VCaP (cell line): ENCODE measurements around the gene FLNA.

Source experiments
- H3K27ac ChIP-seq: fragments of 450-650 bp; 2 replicates; pipeline ENCODE4 v1.5.1; 2017
- TF ChIP-seq, protein P1 (sequence below): fragments of 450-650 bp; conservative IDR thresholded peaks from 2 replicates; pipeline ENCODE4 v1.5.1; 2017; ENCODE audit warnings: mild to moderate bottlenecking, moderate library complexity

FLNA gene

DNA sequence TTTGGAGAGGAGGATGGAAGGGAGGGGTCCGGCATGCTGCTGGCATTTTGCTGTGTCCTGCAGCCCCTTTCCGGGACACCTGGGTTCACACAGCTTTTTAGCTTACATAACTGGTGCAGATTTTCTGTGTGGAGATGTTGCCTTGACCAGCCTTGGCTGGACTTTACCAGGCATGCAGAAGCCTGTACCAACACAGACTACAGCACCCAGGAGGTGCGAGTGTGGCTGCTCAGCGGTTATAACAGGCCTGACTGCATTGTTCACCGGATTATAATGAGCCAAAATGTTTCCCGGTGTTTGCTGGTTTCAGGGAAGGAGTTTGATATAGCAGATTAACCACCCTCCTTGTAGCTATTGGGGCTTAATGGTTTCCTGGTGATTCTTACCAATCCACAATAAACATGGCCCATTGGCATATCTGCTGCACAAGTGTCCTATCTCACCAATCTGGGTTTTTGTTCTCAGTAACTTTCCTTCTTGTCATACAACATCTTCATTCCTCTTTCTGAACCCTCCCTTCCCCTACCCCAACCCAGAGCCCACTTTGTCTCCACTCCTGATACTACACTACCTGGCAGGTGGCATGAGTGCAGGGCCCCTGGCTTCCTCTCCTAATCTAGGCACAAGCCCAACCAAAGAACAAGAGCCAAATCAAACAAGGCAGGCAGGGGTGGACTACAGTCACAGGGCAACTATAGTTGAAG, 27.6 kb upstream of the FLNA start:
- peak overlapping the region; percentile 97 for H3K27ac ChIP-seq
- TF ChIP-seq, protein P1, sequence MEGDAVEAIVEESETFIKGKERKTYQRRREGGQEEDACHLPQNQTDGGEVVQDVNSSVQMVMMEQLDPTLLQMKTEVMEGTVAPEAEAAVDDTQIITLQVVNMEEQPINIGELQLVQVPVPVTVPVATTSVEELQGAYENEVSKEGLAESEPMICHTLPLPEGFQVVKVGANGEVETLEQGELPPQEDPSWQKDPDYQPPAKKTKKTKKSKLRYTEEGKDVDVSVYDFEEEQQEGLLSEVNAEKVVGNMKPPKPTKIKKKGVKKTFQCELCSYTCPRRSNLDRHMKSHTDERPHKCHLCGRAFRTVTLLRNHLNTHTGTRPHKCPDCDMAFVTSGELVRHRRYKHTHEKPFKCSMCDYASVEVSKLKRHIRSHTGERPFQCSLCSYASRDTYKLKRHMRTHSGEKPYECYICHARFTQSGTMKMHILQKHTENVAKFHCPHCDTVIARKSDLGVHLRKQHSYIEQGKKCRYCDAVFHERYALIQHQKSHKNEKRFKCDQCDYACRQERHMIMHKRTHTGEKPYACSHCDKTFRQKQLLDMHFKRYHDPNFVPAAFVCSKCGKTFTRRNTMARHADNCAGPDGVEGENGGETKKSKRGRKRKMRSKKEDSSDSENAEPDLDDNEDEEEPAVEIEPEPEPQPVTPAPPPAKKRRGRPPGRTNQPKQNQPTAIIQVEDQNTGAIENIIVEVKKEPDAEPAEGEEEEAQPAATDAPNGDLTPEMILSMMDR, result no peak

DNA sequence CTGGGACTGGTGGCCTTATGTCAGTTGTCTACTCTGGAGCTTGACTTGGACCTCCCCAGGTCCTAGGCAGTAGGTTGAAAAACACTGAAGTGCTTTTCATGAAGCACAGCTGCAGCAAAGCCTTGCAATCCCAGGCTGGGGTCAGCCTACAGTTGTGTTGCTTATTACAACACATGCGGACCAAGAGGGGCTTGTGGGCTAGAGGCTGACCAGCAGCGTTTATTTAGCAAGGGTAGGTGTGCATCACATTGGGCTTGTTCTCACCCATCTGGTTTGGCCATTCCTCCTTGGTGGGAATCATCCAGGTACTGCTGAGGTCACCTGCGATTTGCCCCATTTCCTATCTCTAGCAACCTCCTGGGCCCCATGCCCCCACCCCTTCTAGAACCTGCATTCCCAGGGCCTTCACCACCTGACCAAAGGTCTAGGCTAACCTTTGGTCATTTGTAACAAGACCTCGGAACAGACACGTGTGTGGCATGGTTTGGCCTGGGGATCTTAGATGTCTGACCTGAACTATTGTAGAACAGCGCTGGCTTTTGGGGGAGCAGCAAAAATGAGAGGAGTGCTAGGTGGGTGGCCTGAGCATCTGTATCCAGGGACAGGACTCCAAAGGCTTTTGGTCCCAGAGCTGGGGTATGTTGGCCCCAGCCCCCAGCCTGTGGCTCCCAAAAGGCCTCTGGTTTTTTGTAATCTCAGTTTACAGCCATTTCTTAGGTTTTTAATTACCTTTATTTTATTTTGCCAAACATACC, 26.8 kb upstream of the FLNA start:
- peak overlapping the region; percentile 97 for H3K27ac ChIP-seq
- TF ChIP-seq, protein P1, result no peak

DNA sequence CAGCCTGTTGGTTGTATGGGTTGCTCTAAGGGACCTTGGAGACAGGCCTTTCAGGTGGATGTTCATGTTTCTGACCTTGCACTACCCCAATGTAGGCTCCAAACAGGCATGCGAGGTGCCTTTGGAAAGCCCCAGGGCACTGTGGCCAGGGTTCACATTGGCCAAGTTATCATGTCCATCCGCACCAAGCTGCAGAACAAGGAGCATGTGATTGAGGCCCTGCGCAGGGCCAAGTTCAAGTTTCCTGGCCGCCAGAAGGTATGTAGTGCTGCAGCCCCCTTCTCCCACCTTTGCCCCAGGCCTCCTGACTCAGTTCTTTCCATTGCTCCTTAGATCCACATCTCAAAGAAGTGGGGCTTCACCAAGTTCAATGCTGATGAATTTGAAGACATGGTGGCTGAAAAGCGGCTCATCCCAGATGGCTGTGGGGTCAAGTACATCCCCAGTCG, 26.0 kb upstream of the FLNA start:
- H3K27ac ChIP-seq, result peak overlapping the region; percentile 97

DNA sequence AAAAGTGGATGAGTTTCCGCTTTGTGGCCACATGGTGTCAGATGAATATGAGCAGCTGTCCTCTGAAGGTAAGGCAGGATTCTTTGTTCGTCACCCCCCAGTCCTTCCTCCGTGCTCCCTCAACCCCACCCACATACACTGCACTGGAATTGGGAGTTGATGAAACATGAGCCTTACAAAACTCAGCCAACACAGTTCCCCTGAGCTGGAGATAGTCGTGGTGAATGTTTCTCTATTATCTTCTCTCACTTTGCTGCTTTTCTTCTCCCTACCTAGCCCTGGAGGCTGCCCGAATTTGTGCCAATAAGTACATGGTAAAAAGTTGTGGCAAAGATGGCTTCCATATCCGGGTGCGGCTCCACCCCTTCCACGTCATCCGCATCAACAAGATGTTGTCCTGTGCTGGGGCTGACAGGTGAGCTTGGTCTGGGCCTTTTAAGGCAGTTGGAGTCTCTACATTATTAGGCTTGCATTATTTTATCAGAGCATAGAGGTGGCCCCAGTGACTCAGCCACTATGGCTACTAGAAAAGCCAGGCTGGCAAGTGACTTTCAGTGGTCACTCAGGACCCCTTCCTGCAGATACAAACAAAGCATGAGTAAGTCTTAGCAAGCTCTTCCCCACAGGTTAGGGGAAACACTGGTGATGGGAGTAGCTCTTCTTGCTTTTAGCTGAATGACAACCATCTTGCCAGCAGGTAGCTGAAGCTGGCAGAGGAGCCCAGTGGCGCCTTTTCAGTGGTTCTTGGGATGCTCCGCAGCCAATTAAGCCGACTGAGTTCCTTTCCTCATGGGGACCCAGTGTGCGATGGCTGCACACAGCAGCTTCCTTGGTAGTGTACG, 25.3 kb upstream of the FLNA start:
- TF ChIP-seq, protein P1, result no peak
- peak overlapping the region; percentile 97 for H3K27ac ChIP-seq

DNA sequence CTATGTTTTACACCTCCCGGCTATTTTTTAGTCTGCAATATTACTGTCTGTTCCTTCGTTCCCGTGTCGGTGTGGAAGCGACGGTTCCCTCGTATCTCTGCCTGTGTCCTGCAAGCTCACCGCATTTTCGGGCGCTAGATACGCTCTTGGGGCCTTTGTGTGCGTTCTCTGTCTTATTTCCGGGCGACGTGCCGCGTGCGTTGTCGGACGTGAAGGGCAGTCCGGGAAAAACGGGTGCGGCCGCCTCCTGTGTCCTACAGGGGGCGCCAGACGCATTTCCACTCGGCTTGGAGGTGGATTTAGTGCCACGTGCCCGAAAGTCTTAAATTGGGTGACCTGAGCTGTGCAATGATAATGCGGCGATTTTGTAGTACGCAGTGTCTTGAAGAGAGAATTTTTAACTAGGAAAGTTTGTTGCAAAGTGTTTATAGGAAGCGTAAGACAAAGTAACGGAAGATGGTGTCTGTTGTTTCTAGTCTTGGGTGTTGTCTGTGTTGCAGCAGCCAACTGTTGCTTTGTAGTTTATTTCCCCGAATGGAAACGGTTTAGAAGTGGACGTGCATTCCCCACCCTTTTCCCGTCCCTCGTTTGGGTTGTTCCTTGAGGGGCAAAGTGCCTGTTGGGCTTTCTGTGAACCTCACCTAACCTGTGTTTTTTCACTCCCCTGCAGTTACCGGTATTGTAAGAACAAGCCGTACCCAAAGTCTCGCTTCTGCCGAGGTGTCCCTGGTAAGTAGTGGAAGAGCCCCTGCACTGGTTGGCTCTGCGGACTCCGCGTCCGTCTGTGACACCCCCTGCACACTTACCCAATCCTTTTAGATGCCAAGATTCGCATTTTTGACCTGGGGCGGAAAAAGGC, 24.5 kb upstream of the FLNA start:
- TF ChIP-seq, protein P1, result peak; percentile 90
- H3K27ac ChIP-seq, result peak overlapping the region; percentile 97

DNA sequence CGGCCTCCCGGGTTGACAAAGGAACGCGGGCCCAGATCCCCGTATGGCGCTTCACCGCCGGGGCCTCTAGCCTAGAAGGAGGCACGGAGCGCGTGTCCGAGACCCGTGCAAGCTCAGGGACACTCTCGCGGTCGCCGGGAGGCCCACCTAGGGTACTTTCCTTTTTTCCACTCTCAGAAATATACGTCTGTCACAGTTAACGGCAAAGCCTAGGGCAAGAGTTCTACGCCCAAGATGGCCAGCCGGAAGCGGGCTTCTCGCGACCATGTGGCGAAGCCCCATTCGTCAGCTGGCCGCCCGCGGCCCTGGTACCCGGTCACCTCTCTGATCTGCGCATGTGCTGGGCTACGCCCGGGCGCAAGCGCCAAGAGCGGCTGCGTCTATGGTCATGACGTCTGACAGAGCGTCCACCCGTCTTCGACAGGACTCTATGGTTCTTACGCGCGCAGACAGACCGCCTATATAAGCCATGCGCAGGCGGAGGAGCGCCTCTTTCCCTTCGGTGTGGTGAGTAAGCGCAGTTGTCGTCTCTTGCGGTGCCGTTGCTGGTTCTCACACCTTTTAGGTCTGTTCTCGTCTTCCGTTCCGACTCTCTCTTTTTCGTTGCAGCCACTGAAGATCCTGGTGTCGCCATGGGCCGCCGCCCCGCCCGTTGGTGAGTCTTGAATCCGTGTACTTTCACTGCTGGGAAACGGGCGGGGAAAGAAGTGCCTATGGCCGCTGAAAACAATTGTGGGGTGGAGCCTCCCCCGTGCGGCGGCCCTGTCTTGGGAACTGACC, 23.6 kb upstream of the FLNA start, which contains the start of gene RPL10:
Gene RPL10 (plus strand): TSS at position 490 of the 780 bp plus-strand sequence. CDS start 143 bp downstream, at position 633.
- H3K27ac ChIP-seq, result peak within 1 kb of the TSS; percentile 97
- TF ChIP-seq, protein P1, result no peak
